SK-N-SH treated with all-trans-retinoic acid at 6 μM for 48 hours (cell line): ENCODE measurements around the gene ARL4C.
A peak's percentile ranks its signal among the peaks of the same experiment; 100 is the strongest.

Source experiments
- ATAC-seq: fragments of 200-7000 bp; cut with Tn5 transposase; 3 replicates; pipeline ENCODE4 v1.9.1; 2020; ENCODE audit warnings: mild to moderate bottlenecking, moderate library complexity
- ARNTL ChIP-seq: fragments of 450-650 bp; formaldehyde crosslinking; IDR thresholded peaks from 2 replicates; pipeline ENCODE4 v1.5.0; 2020; ENCODE audit warnings: low read depth, mild to moderate bottlenecking, moderate library complexity, borderline replicate concordance
- BACH2 ChIP-seq: fragments of 250-450 bp; sonication (Bioruptor Pico); IDR thresholded peaks from 2 replicates; pipeline ENCODE4 v1.9.0; 2021; ENCODE audit warnings: mild to moderate bottlenecking, borderline replicate concordance
- CSDC2 ChIP-seq: fragments of 250-450 bp; sonication (Bioruptor Pico); IDR thresholded peaks from 2 replicates; pipeline ENCODE4 v1.5.0; 2020; ENCODE audit warnings: mild to moderate bottlenecking, moderate library complexity
- ESRRG ChIP-seq: fragments of 250-450 bp; sonication (Bioruptor Pico); IDR thresholded peaks from 2 replicates; pipeline ENCODE4 v1.6.1; 2021; ENCODE audit warnings: mild to moderate bottlenecking
- GLIS3 ChIP-seq: fragments of 250-450 bp; sonication (Bioruptor Pico); IDR thresholded peaks from 2 replicates; pipeline ENCODE4 v1.5.0; 2020; ENCODE audit warnings: mild to moderate bottlenecking, moderate library complexity
- ISL1 ChIP-seq: fragments of 250-450 bp; sonication (Bioruptor Pico); IDR thresholded peaks from 2 replicates; pipeline ENCODE4 v2.1.2; 2022; ENCODE audit warnings: mild to moderate bottlenecking, moderate library complexity
- OSR1 ChIP-seq: fragments of 250-450 bp; sonication (Bioruptor Pico); IDR thresholded peaks from 2 replicates; pipeline ENCODE4 v1.8.0; 2022; ENCODE audit warnings: moderate library complexity, mild to moderate bottlenecking, inconsistent platforms
- RARB ChIP-seq: fragments of 250-450 bp; sonication (Bioruptor Pico); IDR thresholded peaks from 2 replicates; pipeline ENCODE4 v1.8.0; 2021; ENCODE audit warnings: mild to moderate bottlenecking, moderate library complexity
- SNAI2 ChIP-seq: fragments of 250-450 bp; sonication (Bioruptor Pico); IDR thresholded peaks from 2 replicates; pipeline ENCODE4 v1.5.0; 2020; ENCODE audit warnings: mild to moderate bottlenecking, moderate library complexity
- TCF4 ChIP-seq: fragments of 250-450 bp; sonication (Bioruptor Pico); IDR thresholded peaks from 2 replicates; pipeline ENCODE4 v1.8.0; 2021; ENCODE audit warnings: mild to moderate bottlenecking, moderate library complexity, borderline replicate concordance
- TOX ChIP-seq: fragments of 250-450 bp; sonication (Bioruptor Pico); IDR thresholded peaks from 2 replicates; pipeline ENCODE4 v1.8.0; 2021; ENCODE audit warnings: mild to moderate bottlenecking, moderate library complexity, borderline replicate concordance
- ZC3H10 ChIP-seq: fragments of 250-450 bp; sonication (Bioruptor Pico); IDR thresholded peaks from 2 replicates; pipeline ENCODE4 v1.5.1; 2021; ENCODE audit warnings: mild to moderate bottlenecking, moderate library complexity
- ZFP3 ChIP-seq: fragments of 250-450 bp; sonication (Bioruptor Pico); IDR thresholded peaks from 2 replicates; pipeline ENCODE4 v1.5.0; 2020; ENCODE audit warnings: mild to moderate bottlenecking, moderate library complexity
- ZFP30 ChIP-seq: fragments of 450-650 bp; formaldehyde crosslinking; IDR thresholded peaks from 2 replicates; pipeline ENCODE4 v1.5.0; 2022; ENCODE audit warnings: mild to moderate bottlenecking, moderate library complexity
- ZNF565 ChIP-seq: fragments of 450-650 bp; formaldehyde crosslinking; conservative IDR thresholded peaks from 2 replicates; pipeline ENCODE4 v1.5.0; 2020; ENCODE audit warnings: low read depth, mild to moderate bottlenecking, moderate library complexity
- ZNF70 ChIP-seq: fragments of 450-650 bp; formaldehyde crosslinking; IDR thresholded peaks from 2 replicates; pipeline ENCODE4 v1.5.0; 2020; ENCODE audit warnings: mild to moderate bottlenecking, moderate library complexity
- ZNF8 ChIP-seq: fragments of 450-650 bp; formaldehyde crosslinking; IDR thresholded peaks from 2 replicates; pipeline ENCODE4 v1.5.0; 2020; ENCODE audit warnings: mild to moderate bottlenecking, moderate library complexity
- TF ChIP-seq, protein P1 (sequence below): fragments of 250-450 bp; sonication (Bioruptor Pico); IDR thresholded peaks from 2 replicates; pipeline ENCODE4 v1.8.0; 2021; ENCODE audit warnings: low read depth, mild to moderate bottlenecking, moderate library complexity, borderline replicate concordance
- TF ChIP-seq, protein P2 (sequence below): fragments of 250-450 bp; sonication (Bioruptor Pico); IDR thresholded peaks from 2 replicates; pipeline ENCODE4 v1.5.1; 2020; ENCODE audit warnings: low read depth, mild to moderate bottlenecking, moderate library complexity
- TF ChIP-seq, protein P3 (sequence below): fragments of 250-450 bp; sonication (Bioruptor Pico); IDR thresholded peaks from 2 replicates; pipeline ENCODE4 v1.5.0; 2020; ENCODE audit warnings: mild to moderate bottlenecking, moderate library complexity
- TF ChIP-seq, protein P4 (sequence below): fragments of 250-450 bp; sonication (Bioruptor Pico); IDR thresholded peaks from 2 replicates; pipeline ENCODE4 v1.5.1; 2021; ENCODE audit warnings: mild to moderate bottlenecking, moderate library complexity
- TF ChIP-seq, protein P5 (sequence below): fragments of 250-450 bp; sonication (Bioruptor Pico); IDR thresholded peaks from 2 replicates; pipeline ENCODE4 v1.8.0; 2020; ENCODE audit warnings: mild to moderate bottlenecking, moderate library complexity, borderline replicate concordance

ARL4C gene

DNA sequence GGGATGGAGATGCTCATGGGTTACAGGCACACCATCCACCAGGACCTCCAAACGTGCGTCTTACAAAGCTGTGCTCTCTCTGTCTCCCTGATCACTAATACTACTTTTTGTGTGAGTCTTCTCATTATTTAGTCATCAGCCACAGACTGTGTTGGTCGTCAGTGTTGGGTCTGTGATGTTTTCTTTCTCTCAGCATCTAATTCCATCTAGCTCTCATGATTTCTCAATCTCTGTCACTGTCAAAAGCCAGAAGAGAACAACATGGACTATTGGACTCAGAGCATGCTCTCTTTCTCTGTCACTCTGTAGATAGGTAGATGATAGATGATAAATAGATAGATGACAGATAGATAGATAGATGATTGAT, 6.0 kb upstream of the ARL4C start:
- ATAC-seq = no peak; the same call in 2 of the 3 replicates
- TF ChIP-seq, protein P1, sequence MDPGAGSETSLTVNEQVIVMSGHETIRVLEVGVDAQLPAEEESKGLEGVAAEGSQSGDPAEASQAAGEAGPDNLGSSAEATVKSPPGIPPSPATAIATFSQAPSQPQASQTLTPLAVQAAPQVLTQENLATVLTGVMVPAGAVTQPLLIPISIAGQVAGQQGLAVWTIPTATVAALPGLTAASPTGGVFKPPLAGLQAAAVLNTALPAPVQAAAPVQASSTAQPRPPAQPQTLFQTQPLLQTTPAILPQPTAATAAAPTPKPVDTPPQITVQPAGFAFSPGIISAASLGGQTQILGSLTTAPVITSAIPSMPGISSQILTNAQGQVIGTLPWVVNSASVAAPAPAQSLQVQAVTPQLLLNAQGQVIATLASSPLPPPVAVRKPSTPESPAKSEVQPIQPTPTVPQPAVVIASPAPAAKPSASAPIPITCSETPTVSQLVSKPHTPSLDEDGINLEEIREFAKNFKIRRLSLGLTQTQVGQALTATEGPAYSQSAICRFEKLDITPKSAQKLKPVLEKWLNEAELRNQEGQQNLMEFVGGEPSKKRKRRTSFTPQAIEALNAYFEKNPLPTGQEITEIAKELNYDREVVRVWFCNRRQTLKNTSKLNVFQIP (CRISPR knock-in tag) = no peak
- TF ChIP-seq ZNF565 (CRISPR knock-in tag) (no peak), RARB (CRISPR knock-in tag) (no peak), ARNTL (CRISPR knock-in tag) (no peak), ZNF70 (CRISPR knock-in tag) (no peak), ZFP3 (CRISPR knock-in tag) (no peak), ZFP30 (CRISPR knock-in tag) (no peak), BACH2 (CRISPR knock-in tag) (no peak), ZC3H10 (CRISPR knock-in tag) (no peak), TCF4 (CRISPR knock-in tag) (no peak)
- TF ChIP-seq, all 23 proteins: peak for 0

DNA sequence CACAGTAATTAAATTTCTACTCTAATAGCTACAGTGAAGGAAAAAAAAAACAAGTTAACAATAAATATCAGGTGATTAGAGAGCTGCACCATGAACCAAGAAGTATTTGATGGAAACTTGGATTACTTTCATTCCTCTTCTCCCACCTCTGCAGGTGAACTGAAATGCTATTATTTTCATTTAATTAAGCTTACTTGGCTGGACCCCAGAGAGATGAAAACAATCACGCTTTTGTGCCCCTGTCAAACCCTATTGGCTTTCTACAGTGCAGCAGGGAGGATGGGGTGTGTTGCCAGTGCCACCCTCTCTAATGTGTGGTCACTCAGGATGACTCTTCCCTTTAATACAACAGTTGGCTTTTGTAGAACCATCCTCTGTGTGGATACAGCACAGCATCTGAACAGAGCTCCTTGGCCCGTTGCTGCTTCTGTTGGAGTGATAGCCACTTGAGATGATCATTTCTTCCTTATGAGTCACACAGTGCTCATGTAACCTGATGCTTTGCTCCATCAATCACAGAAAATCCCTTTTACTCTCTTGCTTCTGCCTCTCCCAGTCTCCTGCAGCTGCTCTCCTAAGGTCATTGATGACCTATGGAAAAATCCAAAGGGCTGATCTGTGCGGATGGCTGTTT, 5.5 kb upstream of the ARL4C start:
- TF ChIP-seq ZFP30 (CRISPR knock-in tag) (no peak), ISL1 (CRISPR knock-in tag) (0 out of 2 replicates have a peak, but pooled peaks have one; percentile 7)

DNA sequence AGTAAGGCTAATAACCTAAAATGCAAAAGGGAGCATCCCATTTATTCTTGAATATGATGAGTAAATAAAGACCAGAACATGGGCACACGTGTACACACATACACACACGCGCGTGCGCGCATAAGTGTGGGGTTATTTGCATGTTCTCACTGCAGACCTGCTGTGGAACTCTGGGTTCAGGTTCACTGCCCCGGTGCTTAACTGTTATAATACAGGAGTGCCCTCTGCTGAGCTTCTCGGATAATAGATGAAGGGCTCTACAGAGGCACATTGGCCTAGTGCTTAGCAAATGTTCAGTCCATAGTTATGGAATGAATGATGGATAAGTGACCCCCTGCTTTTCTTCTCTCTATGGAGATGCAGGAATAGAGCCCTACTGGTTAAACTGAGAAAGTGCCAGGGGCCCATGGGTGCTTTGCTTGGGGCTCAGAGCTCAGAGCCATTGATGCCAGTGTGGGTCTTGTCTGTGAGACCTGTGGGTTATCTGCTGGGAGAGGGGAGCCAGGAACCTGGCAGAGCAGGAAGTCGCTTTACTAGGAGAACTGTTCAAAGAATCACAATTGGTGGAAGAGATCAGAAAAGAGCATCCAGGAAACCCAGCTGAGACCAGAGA, 3.6 kb upstream of the ARL4C start:
- ATAC-seq = peak; percentile 50
- TF ChIP-seq BACH2 (CRISPR knock-in tag) (no peak), ZC3H10 (CRISPR knock-in tag) (no peak), SNAI2 (no peak), OSR1 (CRISPR knock-in tag) (no peak), ZNF70 (CRISPR knock-in tag) (no peak), TOX (CRISPR knock-in tag) (no peak), ZNF8 (CRISPR knock-in tag) (no peak), RARB (CRISPR knock-in tag) (no peak), ZFP30 (CRISPR knock-in tag) (no peak), CSDC2 (no peak), ISL1 (CRISPR knock-in tag) (no peak), ZNF565 (CRISPR knock-in tag) (no peak), TCF4 (CRISPR knock-in tag) (no peak), ESRRG (CRISPR knock-in tag) (no peak), GLIS3 (no peak)
- TF ChIP-seq, protein P2, sequence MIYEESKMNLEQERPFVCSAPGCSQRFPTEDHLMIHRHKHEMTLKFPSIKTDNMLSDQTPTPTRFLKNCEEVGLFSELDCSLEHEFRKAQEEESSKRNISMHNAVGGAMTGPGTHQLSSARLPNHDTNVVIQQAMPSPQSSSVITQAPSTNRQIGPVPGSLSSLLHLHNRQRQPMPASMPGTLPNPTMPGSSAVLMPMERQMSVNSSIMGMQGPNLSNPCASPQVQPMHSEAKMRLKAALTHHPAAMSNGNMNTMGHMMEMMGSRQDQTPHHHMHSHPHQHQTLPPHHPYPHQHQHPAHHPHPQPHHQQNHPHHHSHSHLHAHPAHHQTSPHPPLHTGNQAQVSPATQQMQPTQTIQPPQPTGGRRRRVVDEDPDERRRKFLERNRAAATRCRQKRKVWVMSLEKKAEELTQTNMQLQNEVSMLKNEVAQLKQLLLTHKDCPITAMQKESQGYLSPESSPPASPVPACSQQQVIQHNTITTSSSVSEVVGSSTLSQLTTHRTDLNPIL (CRISPR knock-in tag) = no peak
- TF ChIP-seq, protein P3, sequence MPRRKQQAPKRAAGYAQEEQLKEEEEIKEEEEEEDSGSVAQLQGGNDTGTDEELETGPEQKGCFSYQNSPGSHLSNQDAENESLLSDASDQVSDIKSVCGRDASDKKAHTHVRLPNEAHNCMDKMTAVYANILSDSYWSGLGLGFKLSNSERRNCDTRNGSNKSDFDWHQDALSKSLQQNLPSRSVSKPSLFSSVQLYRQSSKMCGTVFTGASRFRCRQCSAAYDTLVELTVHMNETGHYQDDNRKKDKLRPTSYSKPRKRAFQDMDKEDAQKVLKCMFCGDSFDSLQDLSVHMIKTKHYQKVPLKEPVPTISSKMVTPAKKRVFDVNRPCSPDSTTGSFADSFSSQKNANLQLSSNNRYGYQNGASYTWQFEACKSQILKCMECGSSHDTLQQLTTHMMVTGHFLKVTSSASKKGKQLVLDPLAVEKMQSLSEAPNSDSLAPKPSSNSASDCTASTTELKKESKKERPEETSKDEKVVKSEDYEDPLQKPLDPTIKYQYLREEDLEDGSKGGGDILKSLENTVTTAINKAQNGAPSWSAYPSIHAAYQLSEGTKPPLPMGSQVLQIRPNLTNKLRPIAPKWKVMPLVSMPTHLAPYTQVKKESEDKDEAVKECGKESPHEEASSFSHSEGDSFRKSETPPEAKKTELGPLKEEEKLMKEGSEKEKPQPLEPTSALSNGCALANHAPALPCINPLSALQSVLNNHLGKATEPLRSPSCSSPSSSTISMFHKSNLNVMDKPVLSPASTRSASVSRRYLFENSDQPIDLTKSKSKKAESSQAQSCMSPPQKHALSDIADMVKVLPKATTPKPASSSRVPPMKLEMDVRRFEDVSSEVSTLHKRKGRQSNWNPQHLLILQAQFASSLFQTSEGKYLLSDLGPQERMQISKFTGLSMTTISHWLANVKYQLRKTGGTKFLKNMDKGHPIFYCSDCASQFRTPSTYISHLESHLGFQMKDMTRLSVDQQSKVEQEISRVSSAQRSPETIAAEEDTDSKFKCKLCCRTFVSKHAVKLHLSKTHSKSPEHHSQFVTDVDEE = no peak
- TF ChIP-seq, protein P4, sequence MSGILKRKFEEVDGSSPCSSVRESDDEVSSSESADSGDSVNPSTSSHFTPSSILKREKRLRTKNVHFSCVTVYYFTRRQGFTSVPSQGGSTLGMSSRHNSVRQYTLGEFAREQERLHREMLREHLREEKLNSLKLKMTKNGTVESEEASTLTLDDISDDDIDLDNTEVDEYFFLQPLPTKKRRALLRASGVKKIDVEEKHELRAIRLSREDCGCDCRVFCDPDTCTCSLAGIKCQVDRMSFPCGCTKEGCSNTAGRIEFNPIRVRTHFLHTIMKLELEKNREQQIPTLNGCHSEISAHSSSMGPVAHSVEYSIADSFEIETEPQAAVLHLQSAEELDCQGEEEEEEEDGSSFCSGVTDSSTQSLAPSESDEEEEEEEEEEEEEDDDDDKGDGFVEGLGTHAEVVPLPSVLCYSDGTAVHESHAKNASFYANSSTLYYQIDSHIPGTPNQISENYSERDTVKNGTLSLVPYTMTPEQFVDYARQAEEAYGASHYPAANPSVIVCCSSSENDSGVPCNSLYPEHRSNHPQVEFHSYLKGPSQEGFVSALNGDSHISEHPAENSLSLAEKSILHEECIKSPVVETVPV (CRISPR knock-in tag) = no peak
- TF ChIP-seq, protein P1 (CRISPR knock-in tag) = no peak
- TF ChIP-seq, protein P5, sequence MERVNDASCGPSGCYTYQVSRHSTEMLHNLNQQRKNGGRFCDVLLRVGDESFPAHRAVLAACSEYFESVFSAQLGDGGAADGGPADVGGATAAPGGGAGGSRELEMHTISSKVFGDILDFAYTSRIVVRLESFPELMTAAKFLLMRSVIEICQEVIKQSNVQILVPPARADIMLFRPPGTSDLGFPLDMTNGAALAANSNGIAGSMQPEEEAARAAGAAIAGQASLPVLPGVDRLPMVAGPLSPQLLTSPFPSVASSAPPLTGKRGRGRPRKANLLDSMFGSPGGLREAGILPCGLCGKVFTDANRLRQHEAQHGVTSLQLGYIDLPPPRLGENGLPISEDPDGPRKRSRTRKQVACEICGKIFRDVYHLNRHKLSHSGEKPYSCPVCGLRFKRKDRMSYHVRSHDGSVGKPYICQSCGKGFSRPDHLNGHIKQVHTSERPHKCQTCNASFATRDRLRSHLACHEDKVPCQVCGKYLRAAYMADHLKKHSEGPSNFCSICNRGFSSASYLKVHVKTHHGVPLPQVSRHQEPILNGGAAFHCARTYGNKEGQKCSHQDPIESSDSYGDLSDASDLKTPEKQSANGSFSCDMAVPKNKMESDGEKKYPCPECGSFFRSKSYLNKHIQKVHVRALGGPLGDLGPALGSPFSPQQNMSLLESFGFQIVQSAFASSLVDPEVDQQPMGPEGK (CRISPR knock-in tag) = no peak

More for the DNA sequence above, 5.5 kb upstream of the ARL4C start:
- peak; percentile 97 for ATAC-seq
